H1 (cell line): ENCODE results near the gene ABCG1. TPM values are rescaled to one million over a fixed set of nuclear protein-coding genes. Genes with fewer than 3 reads are reported as not detected.
A peak's percentile ranks its signal among the peaks of the same experiment; 100 is the strongest.

Source experiments
- CTCF ChIA-PET: fragments of 300-600 bp; sonication (Branson Sonifier 250); formaldehyde crosslinking; loops from one replicate; lab custom pipeline; 2021; ENCODE audit not compliant: partially characterized antibody; lab: Charles Lee
- POLR2A ChIA-PET: fragments of 300-600 bp; sonication (Branson Sonifier 250); formaldehyde crosslinking; loops from one replicate; lab custom pipeline; 2021; ENCODE audit warnings: inconsistent platforms; ENCODE audit not compliant: partially characterized antibody; lab: Charles Lee
- DNase-seq, 2 experiments: peaks; one replicate each; pipeline versions ENCODE4 v3.0.0 to v3.0.0-alpha.2; 2010 to 2022; ENCODE audit warnings: low spot score in 2 of 2, low read depth in 1 of 2, mixed read lengths in 1 of 2
- FAIRE-seq: peaks from 2 replicates; lab custom pipeline; 2011; peaks lifted over from hg19 to GRCh38; lab: Jason Lieb, UNC
- H2AFZ ChIP-seq: 2 replicates; pipeline ENCODE4 v1.8.1; 2012; ENCODE audit warnings: low read length, inconsistent platforms
- H2AK5ac ChIP-seq: 2 replicates; pipeline ENCODE4 v1.6.1; 2013; ENCODE audit warnings: low read depth, low read length
- H2BK120ac ChIP-seq: replicated peaks from 2 replicates; pipeline ENCODE3; 2013; ENCODE audit warnings: low read depth, low read length, inconsistent platforms
- H2BK12ac ChIP-seq: 2 replicates; pipeline ENCODE4 v1.6.1; 2013; ENCODE audit warnings: low read depth, low read length
- H2BK15ac ChIP-seq: 2 replicates; pipeline ENCODE4 v1.6.1; 2013; ENCODE audit warnings: low read length
- H2BK20ac ChIP-seq: 2 replicates; pipeline ENCODE4 v1.6.1; 2013; ENCODE audit warnings: low read length
- H2BK5ac ChIP-seq: 2 replicates; pipeline ENCODE4 v1.6.1; 2013; ENCODE audit warnings: low read depth, low read length
- H3K14ac ChIP-seq: 2 replicates; pipeline ENCODE4 v1.6.1; 2013; ENCODE audit warnings: inconsistent platforms; ENCODE audit not compliant: insufficient read length
- H3K18ac ChIP-seq: 2 replicates; pipeline ENCODE4 v1.6.1; 2013; ENCODE audit warnings: low read length; ENCODE audit errors: extremely low read depth
- H3K23ac ChIP-seq: 2 replicates; pipeline ENCODE4 v1.6.1; 2013; ENCODE audit warnings: inconsistent platforms; ENCODE audit not compliant: insufficient read length
- H3K23me2 ChIP-seq: 2 replicates; pipeline ENCODE4 v1.6.1; 2013; ENCODE audit warnings: low read depth, low read length
- H3K27ac ChIP-seq: 2 replicates; pipeline ENCODE4 v1.6.1; 2011; ENCODE audit warnings: low read depth, low read length, inconsistent platforms
- H3K27me3 ChIP-seq, 4 experiments: replicated peaks in 1 of 4; 1 replicate in 1 of 4; 2 replicates in 3 of 4; pipeline versions ENCODE4 v1.6.1 to v1.8.1; 2011 to 2013; ENCODE audit warnings: low read length in 3 of 4, mild to moderate bottlenecking in 3 of 4, inconsistent platforms in 2 of 4, mixed read lengths in 2 of 4, moderate library complexity in 1 of 4; ENCODE audit not compliant: control insufficient read depth in 3 of 4, insufficient read depth in 3 of 4; ENCODE audit errors: extremely low read depth in 1 of 4
- H3K36me3 ChIP-seq, 4 experiments: 2 replicates each; pipeline versions ENCODE4 v1.6.1 to v1.8.1; 2011 to 2013; ENCODE audit warnings: mild to moderate bottlenecking in 4 of 4, low read length in 3 of 4, moderate library complexity in 2 of 4, control low read depth in 1 of 4, inconsistent platforms in 1 of 4; ENCODE audit not compliant: insufficient read depth in 4 of 4, control insufficient read depth in 2 of 4
- H3K4ac ChIP-seq: replicated peaks from 2 replicates; pipeline ENCODE3; 2013; ENCODE audit warnings: low read length, low read depth, mixed read lengths, inconsistent platforms; ENCODE audit not compliant: insufficient read length
- H3K4me1 ChIP-seq, 4 experiments: replicated peaks in 1 of 4; 1 replicate in 1 of 4; 2 replicates in 3 of 4; pipeline versions ENCODE4 v1.6.1 to v1.8.1; 2011 to 2013; ENCODE audit warnings: low read length in 3 of 4, inconsistent platforms in 2 of 4, mixed read lengths in 1 of 4; ENCODE audit not compliant: insufficient read depth in 4 of 4, control insufficient read depth in 3 of 4
- H3K4me2 ChIP-seq, 2 experiments: 2 replicates each; pipeline versions ENCODE4 v1.6.1 to v1.8.1; 2011 to 2013; ENCODE audit warnings: low read depth in 2 of 2, low read length in 2 of 2, control low read depth in 1 of 2, inconsistent platforms in 1 of 2, mild to moderate bottlenecking in 1 of 2; ENCODE audit not compliant: insufficient read depth in 1 of 2
- H3K4me3 ChIP-seq, 4 experiments: fragments of 200-600, 300-600 bp in 1 of 4; sonication (generic), shearing (Covaris generic), sonication (Bioruptor Twin) in 1 of 4; 2 replicates each; pipeline versions ENCODE4 v1.5.1 to v1.8.1; 2011 to 2016; ENCODE audit warnings: low read length in 4 of 4, low read depth in 3 of 4, control low read depth in 2 of 4, inconsistent platforms in 2 of 4, mild to moderate bottlenecking in 2 of 4, mixed read lengths in 1 of 4, moderate library complexity in 1 of 4; ENCODE audit not compliant: insufficient read depth in 2 of 4; ENCODE audit errors: extremely low read depth in 1 of 4
- H3K56ac ChIP-seq: replicated peaks from 2 replicates; pipeline ENCODE3; 2013; ENCODE audit warnings: low read depth, mild to moderate bottlenecking, mixed read lengths, low read length, inconsistent platforms; ENCODE audit not compliant: insufficient read length
- H3K79me1 ChIP-seq: 2 replicates; pipeline ENCODE4 v1.6.1; 2013; ENCODE audit warnings: low read depth, low read length, control low read depth
- H3K79me2 ChIP-seq, 2 experiments: 2 replicates each; pipeline versions ENCODE4 v1.6.1 to v1.8.1; 2012 to 2013; ENCODE audit warnings: low read length in 2 of 2, mild to moderate bottlenecking in 2 of 2, inconsistent platforms in 1 of 2; ENCODE audit not compliant: insufficient read depth in 2 of 2, control insufficient read depth in 1 of 2
- H3K9ac ChIP-seq, 4 experiments: replicated peaks in 1 of 4; 1 replicate in 1 of 4; 2 replicates in 3 of 4; pipeline versions ENCODE4 v1.6.1 to v1.8.1; 2011 to 2013; ENCODE audit warnings: low read depth in 3 of 4, low read length in 3 of 4, control low read depth in 2 of 4, mild to moderate bottlenecking in 2 of 4, moderate library complexity in 2 of 4, inconsistent platforms in 1 of 4; ENCODE audit errors: extremely low read depth in 1 of 4
- H3K9me3 ChIP-seq, 2 experiments: 2 replicates each; pipeline versions ENCODE4 v1.6.1 to v1.8.1; 2012 to 2013; ENCODE audit warnings: mild to moderate bottlenecking in 2 of 2, moderate library complexity in 2 of 2, control low read depth in 1 of 2, inconsistent platforms in 1 of 2, low read depth in 1 of 2, low read length in 1 of 2, mixed read lengths in 1 of 2; ENCODE audit not compliant: insufficient read depth in 2 of 2
- H4K20me1 ChIP-seq, 2 experiments: replicated peaks in 1 of 2; 2 replicates each; pipeline versions ENCODE3 to v1.8.1; 2011 to 2013; ENCODE audit warnings: inconsistent platforms in 2 of 2, low read length in 2 of 2, mild to moderate bottlenecking in 1 of 2; ENCODE audit not compliant: insufficient read depth in 2 of 2, control insufficient read depth in 1 of 2
- H4K5ac ChIP-seq: 2 replicates; pipeline ENCODE4 v1.6.1; 2013; ENCODE audit warnings: low read length, low read depth, mixed read lengths, inconsistent platforms; ENCODE audit not compliant: insufficient read length
- H4K8ac ChIP-seq: 2 replicates; pipeline ENCODE4 v1.8.0; 2013; ENCODE audit warnings: mild to moderate bottlenecking, moderate library complexity, low read length, inconsistent platforms; ENCODE audit not compliant: insufficient read depth; ENCODE audit errors: extremely low read depth
- H4K91ac ChIP-seq: replicated peaks from 2 replicates; pipeline ENCODE3; 2013; ENCODE audit warnings: low read length, mixed read lengths, inconsistent platforms; ENCODE audit not compliant: insufficient read length
- BRCA1 ChIP-seq: IDR thresholded peaks from 2 replicates; pipeline ENCODE4 v1.6.1; 2012; ENCODE audit warnings: low read depth, low read length, improper control_type of control experiment
- EZH2 ChIP-seq: fragments of 200-600 bp; sonication (generic); IDR thresholded peaks from 2 replicates; pipeline ENCODE4 v1.7.1; 2012; ENCODE audit warnings: low read depth, mild to moderate bottlenecking, moderate library complexity, low read length, inconsistent platforms; ENCODE audit not compliant: severe bottlenecking
- KDM1A ChIP-seq: fragments of 200-600, 300-600 bp; sonication (generic); IDR thresholded peaks from 2 replicates; pipeline ENCODE4 v1.7.1; 2016; ENCODE audit warnings: mild to moderate bottlenecking, low read length, borderline replicate concordance
- NRF1 ChIP-seq: IDR thresholded peaks from 2 replicates; pipeline ENCODE4 v1.6.1; 2011; ENCODE audit warnings: mild to moderate bottlenecking, low read depth, low read length, improper control_type of control experiment
- RAD21 ChIP-seq, 2 experiments: IDR thresholded peaks in 1 of 2; conservative IDR thresholded peaks in 1 of 2; 2 replicates each; pipeline ENCODE4 v1.6.1; 2011; ENCODE audit warnings: low read depth in 2 of 2, low read length in 2 of 2, improper control_type of control experiment in 1 of 2, inconsistent platforms in 1 of 2, mild to moderate bottlenecking in 1 of 2, moderate library complexity in 1 of 2
- RFX5 ChIP-seq: IDR thresholded peaks from 2 replicates; pipeline ENCODE4 v1.6.1; 2011; ENCODE audit warnings: low read depth, low read length, improper control_type of control experiment, borderline replicate concordance
- RNF2 ChIP-seq: fragments of 200-900, 300-1000 bp; sonication (generic); IDR thresholded peaks from 2 replicates; pipeline ENCODE4 v1.7.1; 2016; ENCODE audit warnings: borderline replicate concordance, low read depth, mild to moderate bottlenecking, antibody characterized with exemption, low read length; ENCODE audit not compliant: poor library complexity, severe bottlenecking; ENCODE audit errors: missing control alignments
- RXRA ChIP-seq: IDR thresholded peaks from 2 replicates; pipeline ENCODE4 v1.6.1; 2011; ENCODE audit warnings: low read depth, mild to moderate bottlenecking, low read length, moderate library complexity; ENCODE audit not compliant: insufficient read depth
- TCF12 ChIP-seq: IDR thresholded peaks from 2 replicates; pipeline ENCODE4 v1.6.1; 2011; ENCODE audit warnings: low read depth, mild to moderate bottlenecking, low read length
- WGBS, 2 experiments: shearing (Covaris generic) in 1 of 2; methylation state at CpG; one replicate each; pipeline versions ENCODE4 v1.1.6 to v1.1.7; 2013 to 2015; ENCODE audit warnings: low lambda C conversion rate in 2 of 2, mixed read lengths in 2 of 2, inconsistent platforms in 1 of 2, low coverage in 1 of 2, missing lambda C conversion rate in 1 of 2; ENCODE audit not compliant: insufficient replicate concordance in 2 of 2, insufficient coverage in 1 of 2, insufficient read length in 1 of 2; ENCODE audit errors: extremely low coverage in 1 of 2, missing lambda C conversion rate in 1 of 2; 5-methylcytosine and 5-hydroxymethylcytosine counted together
- polyA plus RNA-seq, 7 experiments: library from polyadenylated mRNA; depleted of rRNA in 3 of 7; stranded (reverse) in 5 of 7; unstranded in 2 of 7; fragments of >200 nt in 5 of 7; fragments of 200-250 nt in 2 of 7; gene quantifications; 1 replicate in 5 of 7; 2 replicates in 1 of 7; 4 replicates in 1 of 7; pipeline versions ENCODE4 v1.2.1 to v1.2.3, GENCODE V29; 2011 to 2013; ENCODE audit warnings: missing spikeins in 2 of 7, mixed read lengths in 2 of 7
- total RNA-seq: library from RNA; stranded (reverse); fragmentation: NEBNext Ultra II Directional; extraction: Animal tissue kit (Norgen Biotek cat#: 25700); gene quantifications from 2 replicates; pipeline ENCODE4 v1.2.1, GENCODE V29; 2021
- TF ChIP-seq, protein P1 (sequence below): IDR thresholded peaks from 2 replicates; pipeline ENCODE4 v1.6.1; 2011; ENCODE audit warnings: low read length, improper control_type of control experiment
- TF ChIP-seq, protein P2 (sequence below): IDR thresholded peaks from 2 replicates; pipeline ENCODE4 v1.6.1; 2012; ENCODE audit warnings: inconsistent platforms

ABCG1 gene
- total and polyA plus RNA-seq, 2 of the 8 experiments (the other 6 are each of a cell fraction or from before 2014, with no cell fraction given) = 2.1 to 4.0 TPM

DNA sequence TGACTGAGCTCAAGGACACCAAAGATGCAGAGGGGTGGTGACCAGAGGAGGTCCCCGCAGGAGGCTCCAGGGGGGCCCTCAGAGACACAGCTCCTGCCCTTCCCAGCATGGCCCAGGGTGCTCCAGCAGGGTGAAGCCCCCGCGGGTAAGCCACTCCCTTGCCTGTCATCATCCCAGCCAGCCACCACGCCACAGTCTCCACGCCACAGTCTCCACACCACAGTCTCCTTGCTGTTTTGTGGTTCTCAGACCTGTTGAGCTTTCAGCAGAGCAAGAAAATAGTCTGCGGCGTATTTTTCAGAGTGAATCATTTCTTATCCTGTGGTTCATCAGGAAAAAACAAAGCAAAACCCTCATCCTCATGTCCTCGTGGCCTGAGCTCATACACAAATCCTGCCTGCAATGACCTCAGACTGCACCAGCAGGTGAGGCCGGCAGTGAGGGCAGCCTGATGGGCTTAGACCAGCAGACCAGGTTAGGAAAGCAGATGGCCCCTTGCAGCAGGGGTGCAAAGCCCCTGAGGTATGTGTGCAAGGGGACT, 25.7 kb upstream of the ABCG1 start:
- H2AFZ ChIP-seq = no peak overlapping the region
- H3K4me3 ChIP-seq = no peak overlapping the region
- no peaks in the 10 kb centered on the region for H3K36me3 ChIP-seq
- no peak for FAIRE-seq
- H3K4me2 ChIP-seq = no peak overlapping the region
- WGBS, 2 experiments = 88% methylated on average over 9 of the region's 9 CpGs; no CpG with 5 or more reads in 1 of the 2 experiments
- DNase-seq = no peak
- no peaks in the 10 kb centered on the region for H3K9me3 ChIP-seq
- no peaks in the 10 kb centered on the region for H3K79me1 ChIP-seq
- peaks cover 0 to 3% (median 1%) of the 10 kb centered on the region in 4 experiments; a peak in 1 of 7 replicates for H3K27me3 ChIP-seq
- no peaks in the 10 kb centered on the region for H3K79me2 ChIP-seq
- H3K23ac ChIP-seq = no peak overlapping the region
- H4K91ac ChIP-seq = no peak overlapping the region
- no peaks in the 10 kb centered on the region for H4K20me1 ChIP-seq
- no peak overlapping the region for H3K4ac ChIP-seq
- no peaks in the 10 kb centered on the region for H3K4me1 ChIP-seq
- H3K18ac ChIP-seq = no peak overlapping the region
- CTCF ChIA-PET = interaction anchor here (0.6 to 1.5 kb wide), 8 partner anchors 8 to 98 kb away, joined by 3 to 4 read pairs (median 4); no protein-coding TSS in a partner anchor
- no peak overlapping the region for H3K14ac ChIP-seq
- no peak overlapping the region for H2BK120ac ChIP-seq
- no peak overlapping the region for H2BK5ac ChIP-seq
- H3K56ac ChIP-seq = no peak overlapping the region
- H2BK20ac ChIP-seq = no peak overlapping the region
- H3K23me2 ChIP-seq = no peaks in the 10 kb centered on the region
- H3K27ac ChIP-seq = no peak overlapping the region
- no peak overlapping the region for H2AK5ac ChIP-seq
- H4K5ac ChIP-seq = no peak overlapping the region
- no peak overlapping the region for H2BK12ac ChIP-seq
- H3K9ac ChIP-seq = no peak overlapping the region
- POLR2A ChIA-PET = interaction anchor here (0.5 kb wide), 1 partner anchor 9 kb away, joined by 3 read pairs; no protein-coding TSS in a partner anchor
- H4K8ac ChIP-seq = peak overlapping the region; percentile 2; the same call in 1 of the 2 replicates
- no peak overlapping the region for H2BK15ac ChIP-seq
- no peak for TF ChIP-seq NRF1
- TF ChIP-seq EZH2 = no peak
- no peak for TF ChIP-seq RXRA
- TF ChIP-seq TCF12 = no peak
- TF ChIP-seq RFX5 = no peak
- TF ChIP-seq KDM1A = no peak
- TF ChIP-seq BRCA1 = no peak
- no peak for TF ChIP-seq RAD21 (IDR thresholded peaks at IDR 0.05 in 1 of 2, conservative IDR thresholded peaks at IDR 0.05 in 1 of 2; ENCODE audit: low read depth in 2 of 2, low read length in 2 of 2)
- TF ChIP-seq, protein P1, sequence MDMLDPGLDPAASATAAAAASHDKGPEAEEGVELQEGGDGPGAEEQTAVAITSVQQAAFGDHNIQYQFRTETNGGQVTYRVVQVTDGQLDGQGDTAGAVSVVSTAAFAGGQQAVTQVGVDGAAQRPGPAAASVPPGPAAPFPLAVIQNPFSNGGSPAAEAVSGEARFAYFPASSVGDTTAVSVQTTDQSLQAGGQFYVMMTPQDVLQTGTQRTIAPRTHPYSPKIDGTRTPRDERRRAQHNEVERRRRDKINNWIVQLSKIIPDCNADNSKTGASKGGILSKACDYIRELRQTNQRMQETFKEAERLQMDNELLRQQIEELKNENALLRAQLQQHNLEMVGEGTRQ = no peak
- no peak for TF ChIP-seq RNF2
- TF ChIP-seq, protein P2, sequence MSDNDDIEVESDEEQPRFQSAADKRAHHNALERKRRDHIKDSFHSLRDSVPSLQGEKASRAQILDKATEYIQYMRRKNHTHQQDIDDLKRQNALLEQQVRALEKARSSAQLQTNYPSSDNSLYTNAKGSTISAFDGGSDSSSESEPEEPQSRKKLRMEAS = no peak
